GM19468 (cell line): ENCODE results near the gene AGO1.
"Not testable (repeated sequence)": the region's sequence is repeated elsewhere in the genome, so short reads cannot be mapped to it uniquely, and the experiment has no call there.

Experiments used
- ATAC-seq: cut with Tn5 transposase; IDR thresholded peaks from one replicate; pipeline ENCODE4 v1.9.1; 2021; ENCODE audit warnings: mild to moderate bottlenecking, moderate library complexity, moderate number of reproducible peaks; ENCODE audit not compliant: unreplicated experiment; ENCODE audit errors: extremely low read depth

The AGO1 gene

GRCh38 chr1:35866991-35867390 is 16.0 kb upstream of the AGO1 start:
- ATAC-seq: no peak

- not testable (repeated sequence) for ATAC-seq
Measured at GRCh38 chr1:35869245-35869950, 13.6 kb upstream of the AGO1 start.

- no peak for ATAC-seq
Measured at GRCh38 chr1:35870651-35871309, 12.2 kb upstream of the AGO1 start.

- no peak for ATAC-seq
Measured at GRCh38 chr1:35873243-35873750, 9.7 kb upstream of the AGO1 start.

- ATAC-seq: not testable (repeated sequence)
Measured at GRCh38 chr1:35874115-35874514, 8.9 kb upstream of the AGO1 start.

- no peak for ATAC-seq
Measured at GRCh38 chr1:35876988-35877387, 6.0 kb upstream of the AGO1 start.

- ATAC-seq: no peak
Measured at GRCh38 chr1:35881850-35882273, 1.1 kb upstream of the AGO1 start.

- ATAC-seq: no peak
Measured at GRCh38 chr1:35882586-35882944, 444 bp upstream of the AGO1 start.

- no peak for ATAC-seq
Measured at GRCh38 chr1:35883635-35884101, 659 bp downstream of the AGO1 start.

- ATAC-seq: no peak
Measured at GRCh38 chr1:35884934-35885333, 1.9 kb downstream of the AGO1 start.

- no peak for ATAC-seq
Measured at GRCh38 chr1:35885961-35886558, 3.1 kb downstream of the AGO1 start.

- ATAC-seq: no peak
Measured at GRCh38 chr1:35886577-35887431, 3.8 kb downstream of the AGO1 start.

- ATAC-seq: no peak
Measured at GRCh38 chr1:35887508-35887907, 4.5 kb downstream of the AGO1 start.

- no peak for ATAC-seq
Measured at GRCh38 chr1:35888255-35888654, 5.2 kb downstream of the AGO1 start.

- ATAC-seq: not testable (repeated sequence)
Measured at GRCh38 chr1:35888981-35889380, 6.0 kb downstream of the AGO1 start.

GRCh38 chr1:35893051-35893879 is 10.3 kb downstream of the AGO1 start:
- no peak for ATAC-seq

GRCh38 chr1:35894183-35894582 is 11.2 kb downstream of the AGO1 start:
- ATAC-seq: no peak

GRCh38 chr1:35894656-35895055 is 11.6 kb downstream of the AGO1 start:
- ATAC-seq: no peak

- ATAC-seq: no peak
Measured at GRCh38 chr1:35899941-35900340, 16.9 kb downstream of the AGO1 start.
